ENCODE measurements around the gene SLC13A1. TPM values are rescaled to one million over a fixed set of nuclear protein-coding genes. Genes with fewer than 3 reads are reported as not detected.

The SLC13A1 gene
- total and polyA plus RNA-seq, 10 of the 15 experiments (the other 5 are each of a cell fraction or from before 2014, with no cell fraction given), result 0.10 TPM; not detected in 9

DNA sequence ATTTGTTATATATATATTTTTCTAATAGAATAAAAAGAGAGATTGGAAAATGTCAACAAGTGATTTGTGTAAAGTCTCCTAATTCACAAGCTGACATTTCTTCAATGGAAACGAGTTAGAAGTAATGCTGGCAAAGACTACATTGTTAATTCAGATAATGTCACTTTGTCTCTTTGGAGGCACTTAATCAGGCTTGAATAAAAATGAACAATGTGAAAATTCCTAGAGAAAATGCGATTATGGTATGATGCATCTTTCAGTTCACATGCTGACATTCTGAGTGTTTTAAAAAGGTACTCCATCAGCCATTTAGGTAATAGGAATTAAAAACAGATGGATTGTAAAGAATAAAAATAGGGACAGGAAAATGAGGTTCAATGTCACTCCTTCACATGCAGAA is 100.1 kb downstream of the SLC13A1 start:
- H2AFZ ChIP-seq (ENCODE audit: control insufficient read depth, low read depth, low read length), result no peak overlapping the region
- H3K36me3 ChIP-seq (ENCODE audit: control insufficient read depth in 2 of 2, insufficient read depth in 2 of 2, low read length in 1 of 2), result no peaks in the 10 kb centered on the region
- ChIA-PET CTCF (no interaction called here), RAD21 (ENCODE audit: unreplicated experiment) (no interaction called here), POLR2A (no interaction called here), SMC1A (ENCODE audit: uncharacterized antibody, unreplicated experiment) (no interaction called here)
- H3K79me2 ChIP-seq (ENCODE audit: control insufficient read depth, insufficient read depth, low read length), result no peaks in the 10 kb centered on the region
- intact Hi-C loops (cut with micrococcal nuclease; ENCODE audit: unreplicated experiment) (no loop called here), in situ Hi-C loops (cut with MboI) (no loop called here)
- no peak overlapping the region for H3K27ac ChIP-seq (ENCODE audit: control insufficient read depth, insufficient read depth)
- no peak overlapping the region for H3K4me2 ChIP-seq (ENCODE audit: control insufficient read depth, insufficient read depth)
- no TSS peak for BruUV-seq (replicated peaks)
- ATAC-seq, result no peak
- H3K9me3 ChIP-seq (replicated peaks; ENCODE audit: control insufficient read depth, insufficient read depth, low read length), result no peaks in the 10 kb centered on the region
- DNase-seq (ENCODE audit: low read depth, low spot score), result no peak
- WGBS (ENCODE audit: insufficient coverage, insufficient replicate concordance, low lambda C conversion rate, missing lambda C conversion rate), result 0% methylated on average over 2 of the region's 2 CpGs
- H4K20me1 ChIP-seq (ENCODE audit: control insufficient read depth, insufficient read depth), result no peaks in the 10 kb centered on the region
- no peak for FAIRE-seq
- TF ChIP-seq, protein P1, sequence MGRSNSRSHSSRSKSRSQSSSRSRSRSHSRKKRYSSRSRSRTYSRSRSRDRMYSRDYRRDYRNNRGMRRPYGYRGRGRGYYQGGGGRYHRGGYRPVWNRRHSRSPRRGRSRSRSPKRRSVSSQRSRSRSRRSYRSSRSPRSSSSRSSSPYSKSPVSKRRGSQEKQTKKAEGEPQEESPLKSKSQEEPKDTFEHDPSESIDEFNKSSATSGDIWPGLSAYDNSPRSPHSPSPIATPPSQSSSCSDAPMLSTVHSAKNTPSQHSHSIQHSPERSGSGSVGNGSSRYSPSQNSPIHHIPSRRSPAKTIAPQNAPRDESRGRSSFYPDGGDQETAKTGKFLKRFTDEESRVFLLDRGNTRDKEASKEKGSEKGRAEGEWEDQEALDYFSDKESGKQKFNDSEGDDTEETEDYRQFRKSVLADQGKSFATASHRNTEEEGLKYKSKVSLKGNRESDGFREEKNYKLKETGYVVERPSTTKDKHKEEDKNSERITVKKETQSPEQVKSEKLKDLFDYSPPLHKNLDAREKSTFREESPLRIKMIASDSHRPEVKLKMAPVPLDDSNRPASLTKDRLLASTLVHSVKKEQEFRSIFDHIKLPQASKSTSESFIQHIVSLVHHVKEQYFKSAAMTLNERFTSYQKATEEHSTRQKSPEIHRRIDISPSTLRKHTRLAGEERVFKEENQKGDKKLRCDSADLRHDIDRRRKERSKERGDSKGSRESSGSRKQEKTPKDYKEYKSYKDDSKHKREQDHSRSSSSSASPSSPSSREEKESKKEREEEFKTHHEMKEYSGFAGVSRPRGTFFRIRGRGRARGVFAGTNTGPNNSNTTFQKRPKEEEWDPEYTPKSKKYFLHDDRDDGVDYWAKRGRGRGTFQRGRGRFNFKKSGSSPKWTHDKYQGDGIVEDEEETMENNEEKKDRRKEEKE (IDR thresholded peaks at IDR 0.05), result no peak
- no peak for TF ChIP-seq TAF1 (IDR thresholded peaks at IDR 0.05; ENCODE audit: borderline replicate concordance, low read depth, low read length)
- no peak for TF ChIP-seq DPF2 (IDR thresholded peaks at IDR 0.05)
- TF ChIP-seq, protein P2, sequence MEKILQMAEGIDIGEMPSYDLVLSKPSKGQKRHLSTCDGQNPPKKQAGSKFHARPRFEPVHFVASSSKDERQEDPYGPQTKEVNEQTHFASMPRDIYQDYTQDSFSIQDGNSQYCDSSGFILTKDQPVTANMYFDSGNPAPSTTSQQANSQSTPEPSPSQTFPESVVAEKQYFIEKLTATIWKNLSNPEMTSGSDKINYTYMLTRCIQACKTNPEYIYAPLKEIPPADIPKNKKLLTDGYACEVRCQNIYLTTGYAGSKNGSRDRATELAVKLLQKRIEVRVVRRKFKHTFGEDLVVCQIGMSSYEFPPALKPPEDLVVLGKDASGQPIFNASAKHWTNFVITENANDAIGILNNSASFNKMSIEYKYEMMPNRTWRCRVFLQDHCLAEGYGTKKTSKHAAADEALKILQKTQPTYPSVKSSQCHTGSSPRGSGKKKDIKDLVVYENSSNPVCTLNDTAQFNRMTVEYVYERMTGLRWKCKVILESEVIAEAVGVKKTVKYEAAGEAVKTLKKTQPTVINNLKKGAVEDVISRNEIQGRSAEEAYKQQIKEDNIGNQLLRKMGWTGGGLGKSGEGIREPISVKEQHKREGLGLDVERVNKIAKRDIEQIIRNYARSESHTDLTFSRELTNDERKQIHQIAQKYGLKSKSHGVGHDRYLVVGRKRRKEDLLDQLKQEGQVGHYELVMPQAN (conservative IDR thresholded peaks at IDR 0.05), result no peak
- TF ChIP-seq RBBP5 (conservative IDR thresholded peaks at IDR 0.05), result no peak
- TF ChIP-seq CBX3 (IDR thresholded peaks at IDR 0.05; ENCODE audit: borderline replicate concordance, low read depth), result no peak
- no peak for TF ChIP-seq SPI1 (IDR thresholded peaks at IDR 0.05; ENCODE audit: borderline replicate concordance, insufficient read depth, low read depth, low read length)
- TF ChIP-seq TCF12 (IDR thresholded peaks at IDR 0.05; ENCODE audit: low read depth, low read length), result no peak
- no peak for TF ChIP-seq FOS (IDR thresholded peaks at IDR 0.05; ENCODE audit: borderline replicate concordance, extremely low read depth, insufficient read length)
- TF ChIP-seq PAX5 (IDR thresholded peaks at IDR 0.05; ENCODE audit: borderline replicate concordance, low read depth, low read length), result no peak
- TF ChIP-seq LARP7 (IDR thresholded peaks at IDR 0.05), result no peak
- no peak for TF ChIP-seq SMC3 (IDR thresholded peaks at IDR 0.05; ENCODE audit: borderline replicate concordance, low read length)
- no peak for TF ChIP-seq TBL1XR1 (IDR thresholded peaks at IDR 0.05; ENCODE audit: low read depth, low read length)
- TF ChIP-seq, protein P3, sequence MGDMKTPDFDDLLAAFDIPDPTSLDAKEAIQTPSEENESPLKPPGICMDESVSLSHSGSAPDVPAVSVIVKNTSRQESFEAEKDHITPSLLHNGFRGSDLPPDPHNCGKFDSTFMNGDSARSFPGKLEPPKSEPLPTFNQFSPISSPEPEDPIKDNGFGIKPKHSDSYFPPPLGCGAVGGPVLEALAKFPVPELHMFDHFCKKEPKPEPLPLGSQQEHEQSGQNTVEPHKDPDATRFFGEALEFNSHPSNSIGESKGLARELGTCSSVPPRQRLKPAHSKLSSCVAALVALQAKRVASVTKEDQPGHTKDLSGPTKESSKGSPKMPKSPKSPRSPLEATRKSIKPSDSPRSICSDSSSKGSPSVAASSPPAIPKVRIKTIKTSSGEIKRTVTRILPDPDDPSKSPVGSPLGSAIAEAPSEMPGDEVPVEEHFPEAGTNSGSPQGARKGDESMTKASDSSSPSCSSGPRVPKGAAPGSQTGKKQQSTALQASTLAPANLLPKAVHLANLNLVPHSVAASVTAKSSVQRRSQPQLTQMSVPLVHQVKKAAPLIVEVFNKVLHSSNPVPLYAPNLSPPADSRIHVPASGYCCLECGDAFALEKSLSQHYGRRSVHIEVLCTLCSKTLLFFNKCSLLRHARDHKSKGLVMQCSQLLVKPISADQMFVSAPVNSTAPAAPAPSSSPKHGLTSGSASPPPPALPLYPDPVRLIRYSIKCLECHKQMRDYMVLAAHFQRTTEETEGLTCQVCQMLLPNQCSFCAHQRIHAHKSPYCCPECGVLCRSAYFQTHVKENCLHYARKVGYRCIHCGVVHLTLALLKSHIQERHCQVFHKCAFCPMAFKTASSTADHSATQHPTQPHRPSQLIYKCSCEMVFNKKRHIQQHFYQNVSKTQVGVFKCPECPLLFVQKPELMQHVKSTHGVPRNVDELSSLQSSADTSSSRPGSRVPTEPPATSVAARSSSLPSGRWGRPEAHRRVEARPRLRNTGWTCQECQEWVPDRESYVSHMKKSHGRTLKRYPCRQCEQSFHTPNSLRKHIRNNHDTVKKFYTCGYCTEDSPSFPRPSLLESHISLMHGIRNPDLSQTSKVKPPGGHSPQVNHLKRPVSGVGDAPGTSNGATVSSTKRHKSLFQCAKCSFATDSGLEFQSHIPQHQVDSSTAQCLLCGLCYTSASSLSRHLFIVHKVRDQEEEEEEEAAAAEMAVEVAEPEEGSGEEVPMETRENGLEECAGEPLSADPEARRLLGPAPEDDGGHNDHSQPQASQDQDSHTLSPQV (IDR thresholded peaks at IDR 0.05), result no peak
- TF ChIP-seq NFXL1 (IDR thresholded peaks at IDR 0.05; ENCODE audit: borderline replicate concordance), result no peak
- H3K9ac ChIP-seq (ENCODE audit: control insufficient read depth, insufficient read depth, low read length), result no peak overlapping the region
- no peak overlapping the region for H3K4me3 ChIP-seq
- H3K4me1 ChIP-seq (ENCODE audit: control insufficient read depth, insufficient read depth, low read length), result no peaks in the 10 kb centered on the region
- H3K27me3 ChIP-seq (replicated peaks in 1 of 2; ENCODE audit: control insufficient read depth in 2 of 2, insufficient read depth in 2 of 2, low read length in 1 of 2), result no peaks in the 10 kb centered on the region

All from GM12878 (cell line).